Heart right ventricle (tissue), 16 donors: ENCODE measurements around the gene NCBP3. TPM values are rescaled to one million over a fixed set of nuclear protein-coding genes. Genes with fewer than 3 reads are reported as not detected.

Experiments used
- ATAC-seq, 8 donors: fragments of 200-7000 bp; cut with Tn5 transposase; one replicate each; pipeline ENCODE4 v1.9.1; 2020; ENCODE audit warnings: mild to moderate bottlenecking in 8 of 8, moderate library complexity in 8 of 8, moderate number of reproducible peaks in 1 of 8
- DNase-seq, 2 donors: peaks; one replicate each; pipeline ENCODE4 v3.0.0-alpha.2; 2020
- H3K27ac ChIP-seq, 10 donors: fragments of 200-600 bp; sonication (generic) in 2 of 10; one replicate each; pipeline versions ENCODE4 v1.5.0 to v1.8.0; 2020 to 2022; ENCODE audit warnings: mild to moderate bottlenecking in 3 of 10
- H3K27me3 ChIP-seq, 7 donors: fragments of 200-600 bp; one replicate each; pipeline ENCODE4 v1.8.0; 2021 to 2022; ENCODE audit warnings: mild to moderate bottlenecking in 2 of 7
- H3K36me3 ChIP-seq, 9 donors: fragments of 200-600 bp; sonication (generic) in 1 of 9; one replicate each; pipeline versions ENCODE4 v1.5.0 to v1.8.0; 2020 to 2022; ENCODE audit warnings: mild to moderate bottlenecking in 2 of 9
- H3K4me1 ChIP-seq, 9 donors: fragments of 200-600 bp; sonication (generic) in 1 of 9; one replicate each; pipeline versions ENCODE4 v1.5.0 to v1.8.0; 2020 to 2022; ENCODE audit warnings: mild to moderate bottlenecking in 4 of 9
- H3K4me3 ChIP-seq, 10 donors: fragments of 200-600 bp; sonication (generic) in 2 of 10; one replicate each; pipeline versions ENCODE4 v1.5.0 to v1.8.0; 2020 to 2022; ENCODE audit warnings: mild to moderate bottlenecking in 7 of 10, moderate library complexity in 2 of 10
- H3K9me3 ChIP-seq, 11 donors: fragments of 200-600 bp in 10 of 11; sonication (generic) in 2 of 11; one replicate each; pipeline versions ENCODE4 v1.5.0 to v1.8.0; 2013 to 2022; ENCODE audit warnings: mild to moderate bottlenecking in 2 of 11, control low read depth in 1 of 11, moderate library complexity in 1 of 11
- WGBS, 2 donors: extraction: QIAGEN DNeasy Blood & Tissue Kit; methylation state at CpG; one replicate each; pipeline ENCODE4 v1.1.7; 2013; ENCODE audit warnings: inconsistent platforms in 1 of 2; 5-methylcytosine and 5-hydroxymethylcytosine counted together
- intact Hi-C, 10 donors: fragments of 100-400 bp; cut with DNase I; formaldehyde crosslinking; loops; one replicate each; pipeline versions ENCODE4 v1.11.1 to v1.14.2; 2022
- polyA plus RNA-seq, 2 donors: library from polyadenylated mRNA; stranded (reverse); fragments of 200-250 nt; gene quantifications; one replicate each; pipeline ENCODE4 v1.2.3, GENCODE V29; 2013
- total RNA-seq, 10 donors: library from RNA; stranded (reverse); fragmentation: NEBNext Ultra II Directional in 3 of 10; extraction: Animal tissue kit (Norgen Biotek cat#: 25700) in 3 of 10; gene quantifications; one replicate each; pipeline versions ENCODE4 v1.2.1 to v1.2.4, GENCODE V29; 2021 to 2023
- TF ChIP-seq, protein P1 (sequence below), 9 donors: fragments of 200-600 bp; sonication (generic) in 2 of 9; IDR thresholded peaks; one replicate each; pipeline versions ENCODE4 v1.5.0 to v1.8.0; 2021 to 2022; ENCODE audit warnings: antibody characterized with exemption in 9 of 9, mild to moderate bottlenecking in 5 of 9, moderate library complexity in 1 of 9
- donor health status: Arrhythmogenic right ventricular cardiomyopathy.
- donor health status: ischemic (EF 13 %, LVEDD 7.1; RV severe dilation, severe dysfunction).
- donor health status: healthy with polysubstance abuse.
- donor health status: DM: no; HTN: yes; CAD: no.
- donor health status: DM: no; HTN: no; CAD: no.
- donor health status: ischemic (EF 25% LVEDD 6.9; RV normal size, moderate dysfunction).
- donor health status: ischemic (EF 25% LVEDD 5.7; RV mildly dilated, moderate dysfunction).
- donor health status: healthy.
- donor health status: DM: yes; HTN: yes; CAD: no.
- donor health status: Ischemic cardiomyopathy.
- donor health status: ischemic (EF 35%, LVEDD 5.7; RV mildly dilated, moderate dysfunction).
- donor health status: nonischemic (EF 11% LVEDD 7.7; RV severe dilation, severe dysfunction).
- donor health status: DM: yes; HTN: yes; CAD: no.
- donor health status: PGD.
- donor health status: ischemic (EF 29% LVEDD 5.4; RV normal size, mild dysfunction).
- donor health status: nonischemic (EF 23%, LVEDD 6.1; RV moderate dilation, normal function).

NCBP3 gene
- total and polyA plus RNA-seq, 12 donors = 7.3 to 30.9 (median 21.0) TPM

GRCh38 chr17:3894188-3894587 is 48.1 kb upstream of the NCBP3 start:
- H3K36me3 ChIP-seq = peaks cover 0 to 5% (median 0%) of the 10 kb centered on the region in 9 donors
- no peaks in the 10 kb centered on the region for H3K27me3 ChIP-seq
- WGBS, 2 donors = 69 to 75% methylated on average over 5 of the region's 5 CpGs
- TF ChIP-seq, protein P1, sequence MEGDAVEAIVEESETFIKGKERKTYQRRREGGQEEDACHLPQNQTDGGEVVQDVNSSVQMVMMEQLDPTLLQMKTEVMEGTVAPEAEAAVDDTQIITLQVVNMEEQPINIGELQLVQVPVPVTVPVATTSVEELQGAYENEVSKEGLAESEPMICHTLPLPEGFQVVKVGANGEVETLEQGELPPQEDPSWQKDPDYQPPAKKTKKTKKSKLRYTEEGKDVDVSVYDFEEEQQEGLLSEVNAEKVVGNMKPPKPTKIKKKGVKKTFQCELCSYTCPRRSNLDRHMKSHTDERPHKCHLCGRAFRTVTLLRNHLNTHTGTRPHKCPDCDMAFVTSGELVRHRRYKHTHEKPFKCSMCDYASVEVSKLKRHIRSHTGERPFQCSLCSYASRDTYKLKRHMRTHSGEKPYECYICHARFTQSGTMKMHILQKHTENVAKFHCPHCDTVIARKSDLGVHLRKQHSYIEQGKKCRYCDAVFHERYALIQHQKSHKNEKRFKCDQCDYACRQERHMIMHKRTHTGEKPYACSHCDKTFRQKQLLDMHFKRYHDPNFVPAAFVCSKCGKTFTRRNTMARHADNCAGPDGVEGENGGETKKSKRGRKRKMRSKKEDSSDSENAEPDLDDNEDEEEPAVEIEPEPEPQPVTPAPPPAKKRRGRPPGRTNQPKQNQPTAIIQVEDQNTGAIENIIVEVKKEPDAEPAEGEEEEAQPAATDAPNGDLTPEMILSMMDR (IDR thresholded peaks at IDR 0.05) = no peak
- H3K9me3 ChIP-seq = no peaks in the 10 kb centered on the region
- no peak overlapping the region for H3K4me3 ChIP-seq
- peaks cover 23 to 70% (median 59%) of the 10 kb centered on the region in 9 donors for H3K4me1 ChIP-seq
- DNase-seq = no peak
- intact Hi-C loops = no loop called here
- H3K27ac ChIP-seq = peak overlapping the region; percentile 47 to 91 (median 84)
- no peak for ATAC-seq

- TF ChIP-seq, protein P1 (IDR thresholded peaks at IDR 0.05) = no peak
- 73 to 76% methylated on average over 7 of the region's 7 CpGs for WGBS, 2 donors
- H3K36me3 ChIP-seq = peaks cover 0 to 5% (median 0%) of the 10 kb centered on the region in 9 donors
- H3K27me3 ChIP-seq = no peaks in the 10 kb centered on the region
- DNase-seq = no peak
- ATAC-seq = no peak
- H3K9me3 ChIP-seq = no peaks in the 10 kb centered on the region
- peak overlapping the region in 9 of 10 donors; percentile 69 to 94 (median 78) for H3K4me3 ChIP-seq
- peaks cover 23 to 75% (median 63%) of the 10 kb centered on the region in 9 donors for H3K4me1 ChIP-seq
- intact Hi-C loops = no loop called here
- peak overlapping the region in 9 of 10 donors; percentile 79 to 91 (median 85) for H3K27ac ChIP-seq
Observed at GRCh38 chr17:3893720-3894116, 47.7 kb upstream of the NCBP3 start.

DNA sequence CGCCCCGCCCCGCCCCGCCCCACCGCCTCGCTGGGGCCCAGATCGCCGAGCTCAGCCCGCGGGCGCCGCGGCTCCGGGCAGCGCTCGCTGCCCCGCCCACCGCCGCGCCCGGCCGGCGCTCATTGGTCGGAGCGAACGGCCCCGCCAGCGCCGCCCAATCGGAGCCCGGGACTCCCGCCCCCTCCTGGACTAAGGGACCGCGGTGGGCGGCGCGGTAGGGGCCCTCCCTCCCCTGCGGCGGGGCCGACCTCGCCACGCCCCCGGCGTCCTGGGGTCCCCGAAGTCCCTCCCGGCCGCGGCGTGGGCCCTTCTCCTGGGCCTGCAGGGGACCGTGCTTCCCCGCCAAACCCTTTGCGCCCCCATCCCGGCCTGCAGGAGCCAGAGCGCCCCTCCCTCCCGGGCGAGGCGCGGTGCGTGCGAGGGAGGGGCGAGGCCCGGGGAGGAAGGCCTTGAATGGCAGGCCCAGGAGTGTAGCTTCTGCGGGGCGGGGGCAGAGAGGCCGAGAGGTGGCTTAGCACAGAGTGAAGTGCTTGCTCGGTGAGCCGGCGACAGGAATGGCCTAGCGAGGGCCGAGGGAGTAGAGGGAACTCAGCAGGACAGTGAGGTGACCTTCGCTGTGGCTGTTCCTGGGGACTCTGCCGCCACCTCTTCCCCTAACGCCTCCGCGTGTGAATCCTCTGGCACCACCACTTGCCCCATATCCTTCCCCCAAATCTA is 47.1 kb upstream of the NCBP3 start, which contains the start of gene CAMKK1:
Gene CAMKK1 (minus strand): TSS at position 51 of the 717 bp plus-strand sequence. CDS start 7,366 bp downstream, outside the sequence.
- no peaks in the 10 kb centered on the region for H3K27me3 ChIP-seq
- WGBS, 2 donors = 3 to 4% methylated on average over 59 to 74 of the region's 75 CpGs
- H3K9me3 ChIP-seq = no peaks in the 10 kb centered on the region
- peak within 1 kb of the TSS; percentile 69 to 94 (median 78) for H3K4me3 ChIP-seq
- TF ChIP-seq, protein P1 (IDR thresholded peaks at IDR 0.05) = peak in 4 of 9 donors; percentile 14 to 28 (median 18)
- intact Hi-C loops = no loop called here
- H3K36me3 ChIP-seq = no peaks in the 10 kb centered on the region
- DNase-seq (peak; percentile 90 to 91), ATAC-seq (peak; percentile 74 to 90 (median 82))
- peak within 1 kb of the TSS in 9 of 10 donors; percentile 79 to 91 (median 85) for H3K27ac ChIP-seq
- H3K4me1 ChIP-seq = peaks cover 24 to 80% (median 68%) of the 10 kb centered on the region in 9 donors

GRCh38 chr17:3892095-3892998 is 46.3 kb upstream of the NCBP3 start:
- H3K27ac ChIP-seq = peak overlapping the region in 9 of 10 donors; percentile 55 to 89 (median 76)
- peaks cover 27 to 88% (median 76%) of the 10 kb centered on the region in 9 donors for H3K4me1 ChIP-seq

More at GRCh38 chr17:3892095-3892998, 46.3 kb upstream of the NCBP3 start:
- Histone ChIP-seq H3K4me3 (peak overlapping the region; percentile 69 to 94 (median 78)), H3K9me3 (no peaks in the 10 kb centered on the region), H3K36me3 (no peaks in the 10 kb centered on the region), H3K27me3 (no peaks in the 10 kb centered on the region)
- DNase-seq = peak; percentile 71 to 80
- intact Hi-C loops = no loop called here
- ATAC-seq = peak; percentile 14 to 51 (median 28)
- WGBS, 2 donors = 1% methylated on average over 75 to 96 of the region's 96 CpGs
- TF ChIP-seq, protein P1 (IDR thresholded peaks at IDR 0.05) = peak in 1 of 9 donors; percentile 11
